ENCODE measurements around the gene RCSD1.

DNA sequence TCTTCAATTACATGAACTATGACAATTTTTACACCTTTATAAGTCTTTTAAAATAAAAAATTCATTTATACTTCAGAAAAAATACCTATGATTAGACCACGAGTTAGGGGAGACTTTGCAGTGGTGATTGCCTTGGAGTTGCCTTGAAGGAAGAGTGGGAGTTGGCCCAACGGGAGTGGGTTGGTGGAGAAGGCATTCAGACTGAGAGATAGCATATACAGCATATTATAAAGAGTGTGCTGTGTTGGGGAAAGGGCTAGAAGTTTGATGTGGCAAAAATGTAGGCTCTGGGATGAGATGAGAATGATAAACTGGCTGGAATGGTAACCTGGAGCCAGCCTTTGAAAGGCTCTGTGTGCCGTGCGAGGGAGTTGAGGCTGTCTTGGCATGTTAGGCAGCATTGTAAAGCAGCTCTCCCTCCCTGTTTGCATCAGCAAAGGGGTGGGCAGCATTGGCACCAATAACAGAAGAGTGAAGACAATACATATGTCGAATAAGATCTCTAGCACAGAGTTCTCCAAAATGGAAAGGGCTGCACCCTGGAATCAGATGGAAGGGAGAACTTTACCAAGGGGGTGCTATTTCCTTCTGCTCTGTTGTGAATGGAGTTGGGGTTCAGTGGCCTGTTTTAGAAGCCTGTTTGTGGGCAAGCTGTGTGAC is 116.1 kb downstream of the RCSD1 start:
- no peak for TF ChIP-seq EZH2 (IDR thresholded peaks at IDR 0.05; ENCODE audit: insufficient read depth, low read length)
- TF ChIP-seq, protein P1, sequence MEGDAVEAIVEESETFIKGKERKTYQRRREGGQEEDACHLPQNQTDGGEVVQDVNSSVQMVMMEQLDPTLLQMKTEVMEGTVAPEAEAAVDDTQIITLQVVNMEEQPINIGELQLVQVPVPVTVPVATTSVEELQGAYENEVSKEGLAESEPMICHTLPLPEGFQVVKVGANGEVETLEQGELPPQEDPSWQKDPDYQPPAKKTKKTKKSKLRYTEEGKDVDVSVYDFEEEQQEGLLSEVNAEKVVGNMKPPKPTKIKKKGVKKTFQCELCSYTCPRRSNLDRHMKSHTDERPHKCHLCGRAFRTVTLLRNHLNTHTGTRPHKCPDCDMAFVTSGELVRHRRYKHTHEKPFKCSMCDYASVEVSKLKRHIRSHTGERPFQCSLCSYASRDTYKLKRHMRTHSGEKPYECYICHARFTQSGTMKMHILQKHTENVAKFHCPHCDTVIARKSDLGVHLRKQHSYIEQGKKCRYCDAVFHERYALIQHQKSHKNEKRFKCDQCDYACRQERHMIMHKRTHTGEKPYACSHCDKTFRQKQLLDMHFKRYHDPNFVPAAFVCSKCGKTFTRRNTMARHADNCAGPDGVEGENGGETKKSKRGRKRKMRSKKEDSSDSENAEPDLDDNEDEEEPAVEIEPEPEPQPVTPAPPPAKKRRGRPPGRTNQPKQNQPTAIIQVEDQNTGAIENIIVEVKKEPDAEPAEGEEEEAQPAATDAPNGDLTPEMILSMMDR (IDR thresholded peaks at IDR 0.05; ENCODE audit: insufficient read depth, low read depth, low read length) = no peak

All from astrocyte (in vitro differentiated cells and primary cell).